Neural progenitor cell (in vitro differentiated cells): Measurements from ENCODE around the gene STX16.

Source experiments
- CTCF ChIP-seq: fragments of 200-600 bp; sonication (generic); IDR thresholded peaks from 2 replicates; pipeline ENCODE4 v1.5.1; 2017; ENCODE audit warnings: antibody characterized with exemption, mild to moderate bottlenecking
- EZH2 ChIP-seq: fragments of 200-600 bp; sonication (generic); IDR thresholded peaks from 2 replicates; pipeline ENCODE4 v1.6.1; 2017; ENCODE audit warnings: antibody characterized with exemption, mild to moderate bottlenecking, moderate library complexity
- EZH2phosphoT487 ChIP-seq: fragments of 200-600 bp; sonication (generic); IDR thresholded peaks from 2 replicates; pipeline ENCODE4 v1.6.1; 2017; ENCODE audit warnings: antibody characterized with exemption

GRCh38 chr20:58602124-58602523 is 49.0 kb upstream of the STX16 start:
- TF ChIP-seq CTCF (no peak), EZH2 (no peak), EZH2phosphoT487 (no peak)
